WTC11 (cell line): Measurements from ENCODE around the gene EYS. TPM values are rescaled to one million over a fixed set of nuclear protein-coding genes. Genes with fewer than 3 reads are reported as not detected.
A peak's percentile ranks its signal among the peaks of the same experiment; 100 is the strongest.

Experiments
- ATAC-seq: fragments of 200-7000 bp; cut with Tn5 transposase; 2 replicates; pipeline ENCODE4 v1.10.0; 2021; ENCODE audit warnings: mild to moderate bottlenecking, moderate library complexity
- CTCF ChIA-PET: fragments of 300-600 bp; sonication (Branson Sonifier 250); formaldehyde crosslinking; loops from one replicate; lab custom pipeline; 2021; ENCODE audit warnings: antibody characterized with exemption; lab: Charles Lee
- POLR2A ChIA-PET: fragments of 350-600 bp; sonication (Branson Sonifier 250); formaldehyde crosslinking; loops from one replicate; lab custom pipeline; 2021; ENCODE audit warnings: antibody characterized with exemption; lab: Charles Lee
- DNase-seq: peaks from one replicate; pipeline ENCODE4 v3.0.0; 2021; ENCODE audit warnings: low spot score
- H3K27ac Mint-ChIP-seq: 2 replicates; pipeline ENCODE4 v1.8.0; 2021; ENCODE audit warnings: mixed read lengths
- H3K27me3 Mint-ChIP-seq: 2 replicates; pipeline ENCODE4 v1.8.0; 2021; ENCODE audit warnings: low read depth, mild to moderate bottlenecking, moderate library complexity, mixed read lengths
- H3K36me3 Mint-ChIP-seq: 2 replicates; pipeline ENCODE4 v1.8.0; 2021; ENCODE audit warnings: mixed read lengths
- H3K4me1 Mint-ChIP-seq: 2 replicates; pipeline ENCODE4 v1.8.0; 2022; ENCODE audit warnings: mixed read lengths
- H3K4me3 Mint-ChIP-seq: 2 replicates; pipeline ENCODE4 v1.8.0; 2021; ENCODE audit warnings: mild to moderate bottlenecking, moderate library complexity, mixed read lengths
- H3K9me3 Mint-ChIP-seq: 2 replicates; pipeline ENCODE4 v1.8.0; 2021; ENCODE audit warnings: mixed read lengths
- CBFB ChIP-seq: sonication (generic); formaldehyde crosslinking; IDR thresholded peaks from 2 replicates; pipeline ENCODE4 v1.8.1; 2022; ENCODE audit warnings: mild to moderate bottlenecking, low read depth, missing genetic modification reagents
- ELF4 ChIP-seq: sonication (generic); formaldehyde crosslinking; IDR thresholded peaks from 2 replicates; pipeline ENCODE4 v1.8.1; 2022; ENCODE audit warnings: low read depth, mild to moderate bottlenecking, moderate library complexity, missing genetic modification reagents
- ESRRA ChIP-seq: sonication (generic); formaldehyde crosslinking; IDR thresholded peaks from 2 replicates; pipeline ENCODE4 v1.8.1; 2022; ENCODE audit warnings: mild to moderate bottlenecking, missing genetic modification reagents, borderline replicate concordance
- ETV6 ChIP-seq: sonication (generic); formaldehyde crosslinking; IDR thresholded peaks from 2 replicates; pipeline ENCODE4 v1.8.1; 2022; ENCODE audit warnings: mild to moderate bottlenecking, missing genetic modification reagents
- FOXK1 ChIP-seq: sonication (generic); formaldehyde crosslinking; IDR thresholded peaks from 2 replicates; pipeline ENCODE4 v1.8.0; 2022; ENCODE audit warnings: mild to moderate bottlenecking, moderate library complexity, missing genetic modification reagents
- GABPB1 ChIP-seq: sonication (generic); formaldehyde crosslinking; IDR thresholded peaks from 2 replicates; pipeline ENCODE4 v1.8.1; 2023; ENCODE audit warnings: mild to moderate bottlenecking, missing genetic modification reagents
- JUN ChIP-seq: sonication (generic); formaldehyde crosslinking; IDR thresholded peaks from 2 replicates; pipeline ENCODE4 v1.8.0; 2023; ENCODE audit warnings: mild to moderate bottlenecking, missing genetic modification reagents
- NFE2L1 ChIP-seq: sonication (generic); formaldehyde crosslinking; IDR thresholded peaks from 2 replicates; pipeline ENCODE4 v1.8.1; 2023; ENCODE audit warnings: missing genetic modification reagents
- RORB ChIP-seq: fragments of 250-450 bp; sonication (Bioruptor Pico); IDR thresholded peaks from 2 replicates; pipeline ENCODE4 v1.9.0; 2021; ENCODE audit warnings: mild to moderate bottlenecking
- SMAD4 ChIP-seq: sonication (generic); formaldehyde crosslinking; IDR thresholded peaks from 2 replicates; pipeline ENCODE4 v1.8.0; 2022; ENCODE audit warnings: mild to moderate bottlenecking, missing genetic modification reagents
- TEAD1 ChIP-seq: sonication (generic); formaldehyde crosslinking; IDR thresholded peaks from 2 replicates; pipeline ENCODE4 v1.8.0; 2022; ENCODE audit warnings: mild to moderate bottlenecking, missing genetic modification reagents
- TP53 ChIP-seq: sonication (generic); formaldehyde crosslinking; IDR thresholded peaks from 2 replicates; pipeline ENCODE4 v1.8.1; 2023; ENCODE audit warnings: mild to moderate bottlenecking, missing genetic modification reagents
- ZNF121 ChIP-seq: sonication (generic); formaldehyde crosslinking; IDR thresholded peaks from 2 replicates; pipeline ENCODE4 v1.8.0; 2023; ENCODE audit warnings: missing genetic modification reagents
- ZNF138 ChIP-seq: sonication (generic); formaldehyde crosslinking; conservative IDR thresholded peaks from 2 replicates; pipeline ENCODE4 v1.8.1; 2022; ENCODE audit warnings: mild to moderate bottlenecking, moderate library complexity, missing genetic modification reagents
- ZNF396 ChIP-seq: fragments of 250-450 bp; sonication (Bioruptor Pico); IDR thresholded peaks from 2 replicates; pipeline ENCODE4 v1.8.0; 2021; ENCODE audit warnings: mild to moderate bottlenecking, moderate library complexity, borderline replicate concordance
- total RNA-seq: library from RNA; stranded (reverse); gene quantifications from 3 replicates; pipeline ENCODE4 v1.2.3, GENCODE V29; 2021
- TF ChIP-seq, protein P1 (sequence below): sonication (generic); formaldehyde crosslinking; IDR thresholded peaks from 2 replicates; pipeline ENCODE4 v1.8.1; 2023; ENCODE audit warnings: mild to moderate bottlenecking, missing genetic modification reagents
- TF ChIP-seq, protein P2 (sequence below): fragments of 200-600 bp; IDR thresholded peaks from 2 replicates; pipeline ENCODE4 v1.8.0; 2022; ENCODE audit warnings: antibody characterized with exemption
- TF ChIP-seq, protein P3 (sequence below): sonication (generic); formaldehyde crosslinking; IDR thresholded peaks from 2 replicates; pipeline ENCODE4 v1.8.1; 2022; ENCODE audit warnings: low read depth, missing genetic modification reagents, borderline replicate concordance
- TF ChIP-seq, protein P4 (sequence below): sonication (generic); formaldehyde crosslinking; IDR thresholded peaks from 2 replicates; pipeline ENCODE4 v1.8.0; 2023; ENCODE audit warnings: mild to moderate bottlenecking, missing genetic modification reagents
- TF ChIP-seq, protein P5 (sequence below): sonication (generic); formaldehyde crosslinking; IDR thresholded peaks from 2 replicates; pipeline ENCODE4 v1.8.0; 2022; ENCODE audit warnings: mild to moderate bottlenecking, missing genetic modification reagents
- TF ChIP-seq, protein P6 (sequence below): sonication (generic); formaldehyde crosslinking; IDR thresholded peaks from 2 replicates; pipeline ENCODE4 v1.8.0; 2022; ENCODE audit warnings: mild to moderate bottlenecking, missing genetic modification reagents

Gene EYS
- total RNA-seq, 1 experiment from 2014 or later = not detected

DNA sequence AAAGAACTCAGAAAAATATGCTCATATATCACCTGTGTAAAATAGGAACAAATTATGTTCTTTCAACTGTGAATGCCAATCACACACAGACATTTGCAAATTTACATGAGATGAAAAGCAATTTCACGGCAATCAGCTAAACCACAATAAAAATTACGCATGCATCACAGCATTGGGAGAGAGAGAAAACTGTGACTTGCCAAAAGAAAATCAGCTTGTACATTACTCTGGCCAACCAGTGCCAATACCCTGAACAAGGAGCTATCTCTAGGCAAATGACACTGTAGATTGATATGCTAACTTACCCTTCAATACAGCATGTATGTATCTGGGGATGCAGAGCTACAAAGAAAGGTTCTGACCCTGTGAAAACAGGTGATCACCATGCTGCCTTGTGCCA, 515.6 kb downstream of the EYS start:
- Mint-ChIP-seq H3K27me3 (no peaks in the 10 kb centered on the region), H3K4me3 (no peak overlapping the region), H3K4me1 (peaks cover 9% of the 10 kb centered on the region), H3K27ac (peak overlapping the region; percentile 64; the same call in 1 of the 2 replicates), H3K9me3 (peaks cover 30% of the 10 kb centered on the region), H3K36me3 (peaks cover 5% of the 10 kb centered on the region)
- TF ChIP-seq, protein P1, sequence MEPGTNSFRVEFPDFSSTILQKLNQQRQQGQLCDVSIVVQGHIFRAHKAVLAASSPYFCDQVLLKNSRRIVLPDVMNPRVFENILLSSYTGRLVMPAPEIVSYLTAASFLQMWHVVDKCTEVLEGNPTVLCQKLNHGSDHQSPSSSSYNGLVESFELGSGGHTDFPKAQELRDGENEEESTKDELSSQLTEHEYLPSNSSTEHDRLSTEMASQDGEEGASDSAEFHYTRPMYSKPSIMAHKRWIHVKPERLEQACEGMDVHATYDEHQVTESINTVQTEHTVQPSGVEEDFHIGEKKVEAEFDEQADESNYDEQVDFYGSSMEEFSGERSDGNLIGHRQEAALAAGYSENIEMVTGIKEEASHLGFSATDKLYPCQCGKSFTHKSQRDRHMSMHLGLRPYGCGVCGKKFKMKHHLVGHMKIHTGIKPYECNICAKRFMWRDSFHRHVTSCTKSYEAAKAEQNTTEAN (CRISPR knock-in tag) = no peak
- TF ChIP-seq ESRRA (CRISPR knock-in tag) (no peak), ZNF396 (no peak)
- TF ChIP-seq, protein P2, sequence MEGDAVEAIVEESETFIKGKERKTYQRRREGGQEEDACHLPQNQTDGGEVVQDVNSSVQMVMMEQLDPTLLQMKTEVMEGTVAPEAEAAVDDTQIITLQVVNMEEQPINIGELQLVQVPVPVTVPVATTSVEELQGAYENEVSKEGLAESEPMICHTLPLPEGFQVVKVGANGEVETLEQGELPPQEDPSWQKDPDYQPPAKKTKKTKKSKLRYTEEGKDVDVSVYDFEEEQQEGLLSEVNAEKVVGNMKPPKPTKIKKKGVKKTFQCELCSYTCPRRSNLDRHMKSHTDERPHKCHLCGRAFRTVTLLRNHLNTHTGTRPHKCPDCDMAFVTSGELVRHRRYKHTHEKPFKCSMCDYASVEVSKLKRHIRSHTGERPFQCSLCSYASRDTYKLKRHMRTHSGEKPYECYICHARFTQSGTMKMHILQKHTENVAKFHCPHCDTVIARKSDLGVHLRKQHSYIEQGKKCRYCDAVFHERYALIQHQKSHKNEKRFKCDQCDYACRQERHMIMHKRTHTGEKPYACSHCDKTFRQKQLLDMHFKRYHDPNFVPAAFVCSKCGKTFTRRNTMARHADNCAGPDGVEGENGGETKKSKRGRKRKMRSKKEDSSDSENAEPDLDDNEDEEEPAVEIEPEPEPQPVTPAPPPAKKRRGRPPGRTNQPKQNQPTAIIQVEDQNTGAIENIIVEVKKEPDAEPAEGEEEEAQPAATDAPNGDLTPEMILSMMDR = no peak
- ATAC-seq (no peak), DNase-seq (no peak)
- ChIA-PET CTCF (no interaction called here), POLR2A (no interaction called here)

DNA sequence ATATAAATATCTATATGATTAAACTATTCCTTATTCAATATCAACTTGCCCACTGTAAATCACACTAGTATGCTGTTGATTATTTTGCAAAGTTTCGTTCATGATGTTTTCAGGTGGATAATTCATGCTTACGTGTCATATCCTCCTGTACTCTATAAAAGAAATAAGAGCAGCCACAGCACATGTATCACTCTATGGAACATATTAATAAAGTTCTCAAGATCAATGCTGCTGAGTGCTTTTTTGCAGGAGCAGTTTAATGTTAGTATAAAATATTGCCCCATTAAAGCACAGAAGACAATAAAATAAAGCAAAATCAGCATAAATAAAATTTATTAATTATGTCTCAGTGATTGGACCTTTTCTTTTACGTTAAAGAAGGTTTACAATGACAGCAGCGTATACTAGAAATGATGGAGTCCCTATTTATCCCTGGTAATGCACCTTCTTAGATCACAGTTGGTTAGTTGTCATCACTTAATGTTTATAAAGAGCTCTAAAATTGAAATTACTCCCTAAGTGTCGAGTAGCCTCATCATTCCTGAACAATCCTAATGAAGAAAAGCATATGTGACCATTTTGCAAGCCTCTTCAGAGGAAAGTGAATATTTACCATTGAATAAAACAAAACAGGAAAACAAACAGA, 517.7 kb downstream of the EYS start:
- Mint-ChIP-seq H3K9me3 (peaks cover 27% of the 10 kb centered on the region), H3K27ac (no peak overlapping the region), H3K27me3 (no peaks in the 10 kb centered on the region), H3K36me3 (peaks cover 11% of the 10 kb centered on the region), H3K4me3 (no peak overlapping the region), H3K4me1 (peaks cover 9% of the 10 kb centered on the region)
- ATAC-seq = no peak
- DNase-seq = no peak
- POLR2A ChIA-PET = no interaction called here
- CTCF ChIA-PET = no interaction called here
- TF ChIP-seq, protein P3, sequence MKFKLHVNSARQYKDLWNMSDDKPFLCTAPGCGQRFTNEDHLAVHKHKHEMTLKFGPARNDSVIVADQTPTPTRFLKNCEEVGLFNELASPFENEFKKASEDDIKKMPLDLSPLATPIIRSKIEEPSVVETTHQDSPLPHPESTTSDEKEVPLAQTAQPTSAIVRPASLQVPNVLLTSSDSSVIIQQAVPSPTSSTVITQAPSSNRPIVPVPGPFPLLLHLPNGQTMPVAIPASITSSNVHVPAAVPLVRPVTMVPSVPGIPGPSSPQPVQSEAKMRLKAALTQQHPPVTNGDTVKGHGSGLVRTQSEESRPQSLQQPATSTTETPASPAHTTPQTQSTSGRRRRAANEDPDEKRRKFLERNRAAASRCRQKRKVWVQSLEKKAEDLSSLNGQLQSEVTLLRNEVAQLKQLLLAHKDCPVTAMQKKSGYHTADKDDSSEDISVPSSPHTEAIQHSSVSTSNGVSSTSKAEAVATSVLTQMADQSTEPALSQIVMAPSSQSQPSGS (CRISPR knock-in tag) = no peak
- TF ChIP-seq SMAD4 (no peak), ELF4 (CRISPR knock-in tag) (no peak), GABPB1 (CRISPR knock-in tag) (no peak)

DNA sequence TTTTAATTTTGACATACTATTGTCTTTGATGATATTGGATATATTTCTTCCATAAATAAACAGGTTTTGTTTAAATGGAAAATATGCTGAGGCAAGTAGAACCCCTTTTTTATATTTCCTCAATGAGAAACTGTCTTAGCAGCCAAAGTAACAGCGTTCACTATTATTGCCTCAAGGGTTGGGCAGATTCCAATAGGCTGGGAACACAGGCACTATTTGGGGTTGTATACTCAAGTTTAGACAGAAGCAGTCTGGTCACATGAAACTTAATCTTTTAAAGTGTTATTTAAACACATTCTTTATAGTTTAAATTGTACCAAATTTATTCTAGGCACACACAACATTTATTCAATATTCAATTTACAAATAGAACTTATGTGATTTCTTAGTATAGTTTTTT, 520.2 kb downstream of the EYS start:
- no peaks in the 10 kb centered on the region for H3K27me3 Mint-ChIP-seq
- ChIA-PET CTCF (no interaction called here), POLR2A (no interaction called here)
- H3K36me3 Mint-ChIP-seq = peaks cover 11% of the 10 kb centered on the region
- peaks cover 28% of the 10 kb centered on the region for H3K9me3 Mint-ChIP-seq
- H3K4me3 Mint-ChIP-seq = no peak overlapping the region
- DNase-seq (no peak), ATAC-seq (no peak)
- no peak overlapping the region for H3K27ac Mint-ChIP-seq
- H3K4me1 Mint-ChIP-seq = peaks cover 9% of the 10 kb centered on the region
- TF ChIP-seq RORB (CRISPR knock-in tag) = no peak
- no peak for TF ChIP-seq TP53 (CRISPR knock-in tag)
- TF ChIP-seq, protein P2 = no peak
- no peak for TF ChIP-seq FOXK1
- no peak for TF ChIP-seq TEAD1 (CRISPR knock-in tag)
- TF ChIP-seq SMAD4 = no peak
- TF ChIP-seq, protein P4, sequence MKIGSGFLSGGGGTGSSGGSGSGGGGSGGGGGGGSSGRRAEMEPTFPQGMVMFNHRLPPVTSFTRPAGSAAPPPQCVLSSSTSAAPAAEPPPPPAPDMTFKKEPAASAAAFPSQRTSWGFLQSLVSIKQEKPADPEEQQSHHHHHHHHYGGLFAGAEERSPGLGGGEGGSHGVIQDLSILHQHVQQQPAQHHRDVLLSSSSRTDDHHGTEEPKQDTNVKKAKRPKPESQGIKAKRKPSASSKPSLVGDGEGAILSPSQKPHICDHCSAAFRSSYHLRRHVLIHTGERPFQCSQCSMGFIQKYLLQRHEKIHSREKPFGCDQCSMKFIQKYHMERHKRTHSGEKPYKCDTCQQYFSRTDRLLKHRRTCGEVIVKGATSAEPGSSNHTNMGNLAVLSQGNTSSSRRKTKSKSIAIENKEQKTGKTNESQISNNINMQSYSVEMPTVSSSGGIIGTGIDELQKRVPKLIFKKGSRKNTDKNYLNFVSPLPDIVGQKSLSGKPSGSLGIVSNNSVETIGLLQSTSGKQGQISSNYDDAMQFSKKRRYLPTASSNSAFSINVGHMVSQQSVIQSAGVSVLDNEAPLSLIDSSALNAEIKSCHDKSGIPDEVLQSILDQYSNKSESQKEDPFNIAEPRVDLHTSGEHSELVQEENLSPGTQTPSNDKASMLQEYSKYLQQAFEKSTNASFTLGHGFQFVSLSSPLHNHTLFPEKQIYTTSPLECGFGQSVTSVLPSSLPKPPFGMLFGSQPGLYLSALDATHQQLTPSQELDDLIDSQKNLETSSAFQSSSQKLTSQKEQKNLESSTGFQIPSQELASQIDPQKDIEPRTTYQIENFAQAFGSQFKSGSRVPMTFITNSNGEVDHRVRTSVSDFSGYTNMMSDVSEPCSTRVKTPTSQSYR (CRISPR knock-in tag) = no peak
- no peak for TF ChIP-seq CBFB
- TF ChIP-seq, protein P5, sequence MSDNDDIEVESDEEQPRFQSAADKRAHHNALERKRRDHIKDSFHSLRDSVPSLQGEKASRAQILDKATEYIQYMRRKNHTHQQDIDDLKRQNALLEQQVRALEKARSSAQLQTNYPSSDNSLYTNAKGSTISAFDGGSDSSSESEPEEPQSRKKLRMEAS (CRISPR knock-in tag) = no peak
- no peak for TF ChIP-seq ETV6
- TF ChIP-seq ZNF121 (CRISPR knock-in tag) = no peak
- no peak for TF ChIP-seq NFE2L1 (CRISPR knock-in tag)
- no peak for TF ChIP-seq JUN (CRISPR knock-in tag)
- TF ChIP-seq ZNF138 (CRISPR knock-in tag) = no peak
- TF ChIP-seq, protein P6, sequence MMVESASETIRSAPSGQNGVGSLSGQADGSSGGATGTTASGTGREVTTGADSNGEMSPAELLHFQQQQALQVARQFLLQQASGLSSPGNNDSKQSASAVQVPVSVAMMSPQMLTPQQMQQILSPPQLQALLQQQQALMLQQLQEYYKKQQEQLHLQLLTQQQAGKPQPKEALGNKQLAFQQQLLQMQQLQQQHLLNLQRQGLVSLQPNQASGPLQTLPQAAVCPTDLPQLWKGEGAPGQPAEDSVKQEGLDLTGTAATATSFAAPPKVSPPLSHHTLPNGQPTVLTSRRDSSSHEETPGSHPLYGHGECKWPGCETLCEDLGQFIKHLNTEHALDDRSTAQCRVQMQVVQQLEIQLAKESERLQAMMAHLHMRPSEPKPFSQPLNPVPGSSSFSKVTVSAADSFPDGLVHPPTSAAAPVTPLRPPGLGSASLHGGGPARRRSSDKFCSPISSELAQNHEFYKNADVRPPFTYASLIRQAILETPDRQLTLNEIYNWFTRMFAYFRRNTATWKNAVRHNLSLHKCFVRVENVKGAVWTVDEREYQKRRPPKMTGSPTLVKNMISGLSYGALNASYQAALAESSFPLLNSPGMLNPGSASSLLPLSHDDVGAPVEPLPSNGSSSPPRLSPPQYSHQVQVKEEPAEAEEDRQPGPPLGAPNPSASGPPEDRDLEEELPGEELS (CRISPR knock-in tag) = no peak
